SK-N-SH (cell line): ENCODE results near the gene BTG1. TPM values are rescaled to one million over a fixed set of nuclear protein-coding genes. Genes with fewer than 3 reads are reported as not detected.

ENCODE experiments used
- CTCF ChIA-PET: fragments of 300-600, 350-600 bp; formaldehyde crosslinking; extraction: SDS; loops from one replicate; lab custom pipeline; 2021; lab: Yijun Ruan, JAX
- POLR2A ChIA-PET: fragments of 350-600 bp; sonication (Branson Sonifier 250); formaldehyde crosslinking; extraction: SDS; loops from one replicate; lab custom pipeline; 2020; ENCODE audit warnings: antibody characterized with exemption, inconsistent platforms; lab: Yijun Ruan, JAX
- DNase-seq: peaks from one replicate; pipeline ENCODE4 v3.0.0; 2012
- H2AFZ ChIP-seq: fragments of 200-600 bp; sonication (generic); 2 replicates; pipeline ENCODE4 v1.8.1; 2016; ENCODE audit warnings: antibody characterized with exemption, mild to moderate bottlenecking, low read depth
- H3F3A ChIP-seq: fragments of 200-600 bp; sonication (generic); replicated peaks from 2 replicates; pipeline ENCODE3; 2016; ENCODE audit warnings: antibody characterized with exemption, mild to moderate bottlenecking; ENCODE audit not compliant: insufficient read depth
- H3K27ac ChIP-seq, 2 experiments: fragments of 200-500 bp in 1 of 2; fragments of 200-600 bp in 1 of 2; sonication (Bioruptor generic) in 1 of 2; sonication (generic), shearing (Covaris generic) in 1 of 2; 2 replicates each; pipeline versions ENCODE4 v1.5.1 to v1.6.1; 2014 to 2016; ENCODE audit warnings: low read depth in 2 of 2, inconsistent platforms in 1 of 2, low read length in 1 of 2, mild to moderate bottlenecking in 1 of 2, mixed read lengths in 1 of 2
- H3K27me3 ChIP-seq: fragments of 200-600 bp; sonication (generic), shearing (Covaris generic); 2 replicates; pipeline ENCODE4 v1.6.1; 2016; ENCODE audit warnings: mixed run types; ENCODE audit not compliant: insufficient read depth
- H3K36me3 ChIP-seq, 2 experiments: fragments of 200-500 bp in 1 of 2; fragments of 200-600 bp in 1 of 2; sonication (Bioruptor generic) in 1 of 2; sonication (generic) in 1 of 2; replicated peaks in 1 of 2; 2 replicates each; pipeline versions ENCODE3 to v1.5.1; 2014 to 2016; ENCODE audit warnings: low read length in 1 of 2, mild to moderate bottlenecking in 1 of 2; ENCODE audit not compliant: insufficient read depth in 2 of 2, control insufficient read depth in 1 of 2
- H3K4me1 ChIP-seq, 2 experiments: fragments of 200-500 bp in 1 of 2; fragments of 200-600 bp in 1 of 2; sonication (Bioruptor generic) in 1 of 2; sonication (generic), shearing (Covaris generic) in 1 of 2; 2 replicates each; pipeline versions ENCODE4 v1.5.1 to v1.6.1; 2014 to 2016; ENCODE audit warnings: low read depth in 1 of 2, low read length in 1 of 2, mixed run types in 1 of 2; ENCODE audit not compliant: insufficient read depth in 2 of 2, control insufficient read depth in 1 of 2
- H3K4me2 ChIP-seq: fragments of 200-600 bp; sonication (generic), shearing (Covaris generic); 2 replicates; pipeline ENCODE4 v1.6.1; 2017; ENCODE audit warnings: mixed run types
- H3K4me3 ChIP-seq, 2 experiments: fragments of 200-500 bp in 1 of 2; fragments of 200-600 bp in 1 of 2; sonication (Bioruptor generic) in 1 of 2; sonication (generic), shearing (Covaris generic) in 1 of 2; 2 replicates each; pipeline versions ENCODE4 v1.5.1 to v1.8.1; 2014 to 2016; ENCODE audit warnings: low read depth in 2 of 2, inconsistent platforms in 1 of 2, low read length in 1 of 2, mild to moderate bottlenecking in 1 of 2, mixed read lengths in 1 of 2, moderate library complexity in 1 of 2
- H3K79me2 ChIP-seq: fragments of 200-600 bp; sonication (generic); 2 replicates; pipeline ENCODE4 v1.8.1; 2017; ENCODE audit warnings: mild to moderate bottlenecking; ENCODE audit not compliant: insufficient read depth
- H3K9ac ChIP-seq: fragments of 200-600 bp; sonication (generic); 2 replicates; pipeline ENCODE4 v1.6.1; 2017; ENCODE audit warnings: mixed run types
- H3K9me2 ChIP-seq: fragments of 200-600 bp; sonication (generic); 2 replicates; pipeline ENCODE4 v1.6.1; 2017; ENCODE audit warnings: mixed run types
- H3K9me3 ChIP-seq: fragments of 200-600 bp; sonication (generic); 2 replicates; pipeline ENCODE4 v1.6.1; 2017; ENCODE audit warnings: mixed run types, mild to moderate bottlenecking, moderate library complexity
- H4K20me1 ChIP-seq: fragments of 200-600 bp; sonication (generic); 2 replicates; pipeline ENCODE4 v1.6.1; 2017; ENCODE audit warnings: mild to moderate bottlenecking, mixed run types; ENCODE audit not compliant: insufficient read depth
- EZH2phosphoT487 ChIP-seq: fragments of 200-600 bp; sonication (generic); IDR thresholded peaks from 2 replicates; pipeline ENCODE4 v1.6.1; 2017; ENCODE audit warnings: low read depth, mixed run types, mild to moderate bottlenecking, antibody characterized with exemption, moderate library complexity, borderline replicate concordance
- FOSL2 ChIP-seq: IDR thresholded peaks from 2 replicates; pipeline ENCODE4 v1.4.0; 2012; ENCODE audit warnings: low read depth, mild to moderate bottlenecking, moderate library complexity, borderline replicate concordance
- FOXJ3 ChIP-seq: sonication (generic); formaldehyde crosslinking; IDR thresholded peaks from 2 replicates; pipeline ENCODE4 v1.5.1; 2020; ENCODE audit warnings: mild to moderate bottlenecking, missing genetic modification reagents
- GABPA ChIP-seq: IDR thresholded peaks from 2 replicates; pipeline ENCODE4 v1.4.0; 2012; ENCODE audit warnings: low read depth, mild to moderate bottlenecking
- GATA2 ChIP-seq: sonication (generic); formaldehyde crosslinking; IDR thresholded peaks from 2 replicates; pipeline ENCODE4 v1.5.0; 2020; ENCODE audit warnings: mild to moderate bottlenecking, missing genetic modification reagents
- MXI1 ChIP-seq: IDR thresholded peaks from 2 replicates; pipeline ENCODE4 v1.6.1; 2012; ENCODE audit warnings: mild to moderate bottlenecking, low read depth, low read length, improper control_type of control experiment
- NRF1 ChIP-seq: IDR thresholded peaks from 2 replicates; pipeline ENCODE4 v1.6.1; 2012; ENCODE audit warnings: low read depth, mild to moderate bottlenecking, low read length
- POLR2AphosphoS5 ChIP-seq: IDR thresholded peaks from 2 replicates; pipeline ENCODE4 v1.6.1; 2012; ENCODE audit warnings: low read depth, low read length
- RCOR1 ChIP-seq: fragments of 150-350 bp; IDR thresholded peaks from 2 replicates; pipeline ENCODE4 v1.6.1; 2017; ENCODE audit warnings: antibody characterized with exemption, low read length
- REST ChIP-seq: IDR thresholded peaks from 2 replicates; pipeline ENCODE4 v1.6.1; 2012; ENCODE audit warnings: mild to moderate bottlenecking, low read depth, low read length, moderate library complexity
- RFX5 ChIP-seq: IDR thresholded peaks from 2 replicates; pipeline ENCODE4 v1.6.1; 2012; ENCODE audit warnings: mild to moderate bottlenecking, improper control_type of control experiment, low read length
- RXRA ChIP-seq: IDR thresholded peaks from 2 replicates; pipeline ENCODE4 v1.4.0; 2012; ENCODE audit warnings: low read depth, mild to moderate bottlenecking, borderline replicate concordance
- SMC3 ChIP-seq: IDR thresholded peaks from 2 replicates; pipeline ENCODE4 v1.6.1; 2012; ENCODE audit warnings: low read depth, low read length, improper control_type of control experiment
- TAF1 ChIP-seq: IDR thresholded peaks from 2 replicates; pipeline ENCODE4 v1.6.1; 2012; ENCODE audit warnings: low read depth, mild to moderate bottlenecking, low read length, moderate library complexity, borderline replicate concordance
- TCF12 ChIP-seq: IDR thresholded peaks from 2 replicates; pipeline ENCODE4 v1.4.0; 2012
- USF1 ChIP-seq: IDR thresholded peaks from 2 replicates; pipeline ENCODE4 v1.4.0; 2012; ENCODE audit warnings: low read depth, borderline replicate concordance
- USF2 ChIP-seq: fragments of 150-350 bp; IDR thresholded peaks from 2 replicates; pipeline ENCODE4 v1.6.1; 2017; ENCODE audit warnings: antibody characterized with exemption, low read length, low read depth, borderline replicate concordance
- WGBS: methylation state at CpG from one replicate; pipeline ENCODE4 v1.1.6; 2017; ENCODE audit warnings: low lambda C conversion rate; 5-methylcytosine and 5-hydroxymethylcytosine counted together
- polyA plus RNA-seq, 3 experiments: library from polyadenylated mRNA; depleted of rRNA; stranded (reverse); fragments of >200 nt; gene quantifications; 2 replicates each; pipeline ENCODE4 v1.2.3, GENCODE V29; 2012

The BTG1 gene
- polyA plus RNA-seq, 1 of the 3 experiments (the other 2 are of a cell fraction): 28.3 TPM

- H3K9me3 ChIP-seq: no peaks in the 10 kb centered on the region
- H3K27ac ChIP-seq: no peak overlapping the region
- CTCF ChIA-PET: no interaction called here
- no peaks in the 10 kb centered on the region for H4K20me1 ChIP-seq
- no peak overlapping the region for H3K9ac ChIP-seq
- no peak overlapping the region for H2AFZ ChIP-seq
- H3K9me2 ChIP-seq: no peaks in the 10 kb centered on the region
- H3F3A ChIP-seq: no peaks in the 10 kb centered on the region
- no peak overlapping the region for H3K4me3 ChIP-seq
- no peaks in the 10 kb centered on the region for H3K79me2 ChIP-seq
- no peaks in the 10 kb centered on the region for H3K4me1 ChIP-seq
- H3K27me3 ChIP-seq: no peaks in the 10 kb centered on the region
- 84% methylated on average over 1 of the region's 1 CpG for WGBS
- DNase-seq: no peak
- TF ChIP-seq GABPA (no peak), SMC3 (no peak), TCF12 (no peak), RXRA (no peak), RFX5 (no peak), MXI1 (no peak)
- no peak overlapping the region for H3K4me2 ChIP-seq
- no peaks in the 10 kb centered on the region for H3K36me3 ChIP-seq
- POLR2A ChIA-PET: no interaction called here
Observed at GRCh38 chr12:92162079-92162478, 16.4 kb upstream of the BTG1 start.

GRCh38 chr12:92158796-92159439, 13.3 kb upstream of the BTG1 start:
- no peaks in the 10 kb centered on the region for H3K9me3 ChIP-seq
- no peak overlapping the region for H3K4me2 ChIP-seq
- ChIA-PET CTCF (interaction anchor here (1.3 kb wide), 1 partner anchor 15 kb away, joined by 4 read pairs; no protein-coding TSS in a partner anchor), POLR2A (no interaction called here)
- H3K4me3 ChIP-seq: no peak overlapping the region
- DNase-seq: no peak
- H4K20me1 ChIP-seq: no peaks in the 10 kb centered on the region
- H3K4me1 ChIP-seq: no peaks in the 10 kb centered on the region
- TF ChIP-seq USF2 (no peak), POLR2AphosphoS5 (no peak), NRF1 (no peak), REST (no peak), FOSL2 (no peak), GATA2 (CRISPR knock-in tag) (no peak), RCOR1 (no peak), MXI1 (no peak), GABPA (no peak), EZH2phosphoT487 (no peak), TAF1 (no peak), FOXJ3 (CRISPR knock-in tag) (no peak), USF1 (no peak)
- TF ChIP-seq, all 33 proteins: peak for 0
- Histone ChIP-seq H3K9ac (no peak overlapping the region), H3K27me3 (no peaks in the 10 kb centered on the region), H3K79me2 (no peaks in the 10 kb centered on the region), H3K27ac (no peak overlapping the region), H2AFZ (no peak overlapping the region), H3F3A (no peaks in the 10 kb centered on the region), H3K9me2 (no peaks in the 10 kb centered on the region), H3K36me3 (no peaks in the 10 kb centered on the region)
- 92% methylated on average over 6 of the region's 6 CpGs for WGBS
